Breast epithelium (tissue), 3 donors: ENCODE results near the gene SLC16A12.
"Not testable (repeated sequence)": the region's sequence is repeated elsewhere in the genome, so short reads cannot be mapped to it uniquely, and the experiment has no call there.

Source experiments
- POLR2A ChIP-seq: fragments of 450-650 bp; IDR thresholded peaks from one replicate; pipeline ENCODE4 v1.6.1; 2016; ENCODE audit warnings: antibody characterized with exemption, mild to moderate bottlenecking, moderate library complexity
- POLR2AphosphoS5 ChIP-seq, 3 donors: sonication (generic); formaldehyde crosslinking; IDR thresholded peaks; one replicate each; pipeline ENCODE4 v1.6.1; 2017; ENCODE audit warnings: antibody characterized with exemption in 3 of 3
- TF ChIP-seq, protein P1 (sequence below), 3 donors: fragments of 450-650 bp; IDR thresholded peaks; one replicate each; pipeline ENCODE4 v1.5.1; 2016 to 2017; ENCODE audit warnings: antibody characterized with exemption in 3 of 3, mild to moderate bottlenecking in 3 of 3, moderate library complexity in 3 of 3

- TF ChIP-seq, protein P1, sequence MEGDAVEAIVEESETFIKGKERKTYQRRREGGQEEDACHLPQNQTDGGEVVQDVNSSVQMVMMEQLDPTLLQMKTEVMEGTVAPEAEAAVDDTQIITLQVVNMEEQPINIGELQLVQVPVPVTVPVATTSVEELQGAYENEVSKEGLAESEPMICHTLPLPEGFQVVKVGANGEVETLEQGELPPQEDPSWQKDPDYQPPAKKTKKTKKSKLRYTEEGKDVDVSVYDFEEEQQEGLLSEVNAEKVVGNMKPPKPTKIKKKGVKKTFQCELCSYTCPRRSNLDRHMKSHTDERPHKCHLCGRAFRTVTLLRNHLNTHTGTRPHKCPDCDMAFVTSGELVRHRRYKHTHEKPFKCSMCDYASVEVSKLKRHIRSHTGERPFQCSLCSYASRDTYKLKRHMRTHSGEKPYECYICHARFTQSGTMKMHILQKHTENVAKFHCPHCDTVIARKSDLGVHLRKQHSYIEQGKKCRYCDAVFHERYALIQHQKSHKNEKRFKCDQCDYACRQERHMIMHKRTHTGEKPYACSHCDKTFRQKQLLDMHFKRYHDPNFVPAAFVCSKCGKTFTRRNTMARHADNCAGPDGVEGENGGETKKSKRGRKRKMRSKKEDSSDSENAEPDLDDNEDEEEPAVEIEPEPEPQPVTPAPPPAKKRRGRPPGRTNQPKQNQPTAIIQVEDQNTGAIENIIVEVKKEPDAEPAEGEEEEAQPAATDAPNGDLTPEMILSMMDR (IDR thresholded peaks at IDR 0.05) = not testable (repeated sequence)
- not testable (repeated sequence) for TF ChIP-seq POLR2A; POLR2AphosphoS5 (IDR thresholded peaks at IDR 0.05)
Measured at GRCh38 chr10:89410551-89410950, 124.8 kb downstream of the SLC16A12 start.
